NT2/D1 (cell line): ENCODE measurements around the gene DISC1.

ENCODE experiments used
- DNase-seq: peaks from one replicate; pipeline ENCODE4 v3.0.0-alpha.2; 2011; ENCODE audit warnings: low read depth, low spot score
- H3K27me3 ChIP-seq: 2 replicates; pipeline ENCODE4 v1.6.0; 2011; ENCODE audit warnings: mild to moderate bottlenecking; ENCODE audit not compliant: insufficient read length, insufficient read depth
- H3K36me3 ChIP-seq: 2 replicates; pipeline ENCODE4 v1.6.1; 2011; ENCODE audit warnings: mild to moderate bottlenecking, low read length, mixed read lengths; ENCODE audit not compliant: insufficient read depth, insufficient read length
- H3K4me1 ChIP-seq: 2 replicates; pipeline ENCODE4 v1.5.1; 2011; ENCODE audit not compliant: insufficient read depth, insufficient read length
- H3K4me3 ChIP-seq: 2 replicates; pipeline ENCODE4 v1.5.1; 2011; ENCODE audit warnings: low read depth; ENCODE audit not compliant: insufficient read length
- H3K9ac ChIP-seq: 2 replicates; pipeline ENCODE4 v1.6.0; 2011; ENCODE audit warnings: low read depth; ENCODE audit not compliant: insufficient read length
- H3K9me3 ChIP-seq: 2 replicates; pipeline ENCODE4 v1.5.1; 2011; ENCODE audit warnings: mild to moderate bottlenecking, low read length; ENCODE audit not compliant: insufficient read depth
- SUZ12 ChIP-seq: IDR thresholded peaks from 2 replicates; pipeline ENCODE4 v1.6.1; 2011; ENCODE audit not compliant: insufficient read length, insufficient read depth; ENCODE audit errors: extremely low read depth
- YY1 ChIP-seq: IDR thresholded peaks from 2 replicates; pipeline ENCODE4 v1.6.1; 2011; ENCODE audit not compliant: insufficient read length, insufficient read depth
- ZNF274 ChIP-seq: IDR thresholded peaks from 2 replicates; pipeline ENCODE4 v1.6.1; 2011; ENCODE audit warnings: mild to moderate bottlenecking, low read depth, low read length

DISC1 gene

DNA sequence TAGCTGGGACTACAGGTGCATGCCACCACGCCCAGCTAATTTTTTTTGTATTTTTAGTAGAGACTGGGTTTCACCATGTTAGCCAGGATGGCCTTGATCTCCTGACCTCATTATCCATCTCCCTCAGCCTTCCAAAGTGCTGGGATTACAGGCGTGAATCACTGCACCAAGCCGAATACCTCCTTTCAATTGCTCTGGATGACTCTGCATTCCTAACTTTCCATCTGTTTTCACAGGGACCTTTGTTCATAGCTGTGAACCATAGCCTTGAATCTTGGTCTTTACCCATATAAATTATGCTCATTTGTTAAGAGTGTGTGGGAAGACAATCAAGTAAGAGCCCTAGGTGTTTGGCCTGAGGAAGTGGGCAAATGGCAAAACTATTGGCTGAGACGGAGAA, 422.7 kb downstream of the DISC1 start:
- Histone ChIP-seq H3K4me3 (no peak overlapping the region), H3K27me3 (no peaks in the 10 kb centered on the region), H3K9me3 (no peaks in the 10 kb centered on the region), H3K9ac (no peak overlapping the region), H3K36me3 (no peaks in the 10 kb centered on the region), H3K4me1 (peaks cover 4% of the 10 kb centered on the region)
- TF ChIP-seq YY1 (no peak), ZNF274 (no peak), SUZ12 (no peak)
- DNase-seq, result no peak

- Histone ChIP-seq H3K4me1 (no peaks in the 10 kb centered on the region), H3K9me3 (no peaks in the 10 kb centered on the region), H3K36me3 (no peaks in the 10 kb centered on the region), H3K27me3 (no peaks in the 10 kb centered on the region), H3K9ac (no peak overlapping the region), H3K4me3 (no peak overlapping the region)
- no peak for DNase-seq
- no peak for TF ChIP-seq ZNF274
Measured at GRCh38 chr1:232057217-232057895, 430.8 kb downstream of the DISC1 start.

- Histone ChIP-seq H3K36me3 (no peaks in the 10 kb centered on the region), H3K9ac (no peak overlapping the region), H3K4me1 (peaks cover 2% of the 10 kb centered on the region), H3K27me3 (no peaks in the 10 kb centered on the region), H3K4me3 (no peak overlapping the region), H3K9me3 (no peaks in the 10 kb centered on the region)
- DNase-seq, result no peak
- TF ChIP-seq YY1 (no peak), SUZ12 (no peak), ZNF274 (no peak)
Measured at GRCh38 chr1:232057896-232058274, 431.3 kb downstream of the DISC1 start.

GRCh38 chr1:232059726-232060374, 433.3 kb downstream of the DISC1 start:
- no peak for DNase-seq
- Histone ChIP-seq H3K36me3 (no peaks in the 10 kb centered on the region), H3K4me3 (no peak overlapping the region), H3K27me3 (no peaks in the 10 kb centered on the region), H3K4me1 (peaks cover 2% of the 10 kb centered on the region), H3K9ac (no peak overlapping the region), H3K9me3 (no peaks in the 10 kb centered on the region)
- TF ChIP-seq ZNF274 (no peak), SUZ12 (no peak), YY1 (no peak)

DNA sequence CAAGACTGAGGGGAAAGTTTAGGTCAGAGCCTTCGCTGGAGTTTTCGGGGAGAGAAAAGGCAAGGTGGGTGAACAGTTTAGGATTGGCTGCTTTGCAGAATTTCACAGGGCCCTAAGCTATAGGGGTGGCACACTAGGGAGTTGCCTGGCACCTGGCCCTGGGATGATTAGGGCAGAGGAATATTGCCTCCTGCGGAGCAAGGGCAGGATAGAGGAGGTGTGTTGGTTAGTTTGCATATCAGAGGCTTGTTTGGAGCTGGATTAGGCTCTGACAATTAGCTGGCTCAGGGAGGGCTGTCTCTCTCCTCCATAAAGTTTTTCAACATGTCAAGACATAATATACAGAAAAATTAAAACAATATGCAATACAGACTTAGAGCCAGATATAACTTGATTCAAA, 436.4 kb downstream of the DISC1 start:
- no peak overlapping the region for H3K4me3 ChIP-seq
- H3K4me1 ChIP-seq, result peaks cover 2% of the 10 kb centered on the region
- TF ChIP-seq ZNF274 (no peak), SUZ12 (no peak), YY1 (no peak)
- no peak for DNase-seq
- H3K9me3 ChIP-seq, result no peaks in the 10 kb centered on the region
- H3K9ac ChIP-seq, result no peak overlapping the region
- H3K27me3 ChIP-seq, result no peaks in the 10 kb centered on the region
- H3K36me3 ChIP-seq, result no peaks in the 10 kb centered on the region

DNA sequence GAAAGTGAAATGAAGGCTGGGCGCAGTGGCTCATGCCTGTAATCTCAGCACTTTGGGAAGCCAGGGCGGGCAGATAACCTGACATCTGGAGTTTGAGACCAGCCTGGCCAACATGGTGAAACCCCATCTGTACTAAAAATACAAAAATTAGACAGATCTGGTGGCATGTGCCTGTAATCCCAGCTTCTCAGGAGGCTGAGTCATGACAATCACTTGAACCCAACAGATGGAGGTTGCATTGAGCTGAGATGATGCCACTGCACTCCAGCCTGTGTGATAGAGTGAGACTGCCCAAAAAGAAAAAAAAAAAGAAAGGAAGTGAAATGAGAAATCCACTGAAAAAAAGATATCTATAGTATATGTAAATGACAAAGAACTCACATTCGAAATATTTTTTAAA, 439.9 kb downstream of the DISC1 start:
- TF ChIP-seq YY1, result no peak
- no peak for TF ChIP-seq ZNF274
- no peak for TF ChIP-seq SUZ12
- H3K4me3 ChIP-seq, result no peak overlapping the region
- no peaks in the 10 kb centered on the region for H3K36me3 ChIP-seq
- peaks cover 2% of the 10 kb centered on the region for H3K4me1 ChIP-seq
- H3K9ac ChIP-seq, result no peak overlapping the region
- no peaks in the 10 kb centered on the region for H3K27me3 ChIP-seq
- H3K9me3 ChIP-seq, result no peaks in the 10 kb centered on the region
- DNase-seq, result no peak

GRCh38 chr1:232074265-232074664, 447.7 kb downstream of the DISC1 start:
- Histone ChIP-seq H3K27me3 (no peaks in the 10 kb centered on the region), H3K4me1 (no peaks in the 10 kb centered on the region), H3K4me3 (no peak overlapping the region), H3K9me3 (no peaks in the 10 kb centered on the region), H3K36me3 (no peaks in the 10 kb centered on the region), H3K9ac (no peak overlapping the region)
- TF ChIP-seq YY1 (no peak), ZNF274 (no peak), SUZ12 (no peak)
- no peak for DNase-seq
